ENCODE measurements around the gene TMEM144. TPM values are rescaled to one million over a fixed set of nuclear protein-coding genes. Genes with fewer than 3 reads are reported as not detected.

Gene TMEM144
- 2.4 to 4.2 TPM (median 3.9 TPM) in 5 replicates for total RNA-seq (2022; extraction: Qiagen RNA extraction; ENCODE audit: low read depth)

GRCh38 chr4:158209825-158210807, at the start of gene TMEM144:
TMEM144 (plus strand) TSS chr4:158210486; CDS start chr4:158212668, 2,182 bp downstream.

GRCh38 chr4:158172261-158173258, 37.7 kb upstream of the TMEM144 start, which contains the start of gene GASK1B:
GASK1B (minus strand) TSS chr4:158173025; CDS start chr4:158171375, 1,650 bp downstream.

Other genes with a start within 250 kb of the TMEM144 start
- 0.15 to 0.73 TPM (median 0.28 TPM) in 5 replicates for gene GASK1B, start 37.5 kb upstream of the TMEM144 start, total RNA-seq (2022; extraction: Qiagen RNA extraction; ENCODE audit: low read depth)